T-helper 17 cell (primary cell): ENCODE results near the gene GNB5. TPM values are rescaled to one million over a fixed set of nuclear protein-coding genes. Genes with fewer than 3 reads are reported as not detected.

Experiments used
- ATAC-seq: fragments of 150-1000 bp; cut with Tn5 transposase; 2 replicates; pipeline ENCODE4 v1.10.0; 2021; ENCODE audit warnings: mild to moderate bottlenecking, moderate library complexity
- DNase-seq, 3 donors: peaks; one replicate each; pipeline versions ENCODE4 v3.0.0 to v3.0.0-alpha.2; 2020 to 2021
- H3K9me3 ChIP-seq: one replicate; pipeline ENCODE4 v1.7.0; 2013; ENCODE audit warnings: low read length, mild to moderate bottlenecking; ENCODE audit not compliant: control insufficient read depth, poor library complexity, severe bottlenecking
- H3K27ac Mint-ChIP-seq: one replicate; pipeline ENCODE4 v1.8.0; 2022; ENCODE audit warnings: mild to moderate bottlenecking, moderate library complexity, mixed read lengths
- H3K27me3 Mint-ChIP-seq: one replicate; pipeline ENCODE4 v1.8.0; 2022; ENCODE audit warnings: mixed read lengths
- H3K36me3 Mint-ChIP-seq: one replicate; pipeline ENCODE4 v1.8.0; 2022; ENCODE audit warnings: low read depth, mixed read lengths
- H3K4me1 Mint-ChIP-seq: one replicate; pipeline ENCODE4 v1.8.0; 2022; ENCODE audit warnings: mild to moderate bottlenecking, mixed read lengths
- H3K4me3 Mint-ChIP-seq: one replicate; pipeline ENCODE4 v1.8.0; 2022; ENCODE audit warnings: mild to moderate bottlenecking, moderate library complexity, mixed read lengths
- total RNA-seq, 4 donors: library from RNA in 2 of 4; stranded (reverse) in 2 of 4; gene quantifications; one replicate each; pipeline ENCODE4 v1.2.3 and lab custom pipeline; 2022 to 2026

The GNB5 gene
- total RNA-seq, 2 donors from 2014 or later: 63.2 to 79.7 TPM

DNA sequence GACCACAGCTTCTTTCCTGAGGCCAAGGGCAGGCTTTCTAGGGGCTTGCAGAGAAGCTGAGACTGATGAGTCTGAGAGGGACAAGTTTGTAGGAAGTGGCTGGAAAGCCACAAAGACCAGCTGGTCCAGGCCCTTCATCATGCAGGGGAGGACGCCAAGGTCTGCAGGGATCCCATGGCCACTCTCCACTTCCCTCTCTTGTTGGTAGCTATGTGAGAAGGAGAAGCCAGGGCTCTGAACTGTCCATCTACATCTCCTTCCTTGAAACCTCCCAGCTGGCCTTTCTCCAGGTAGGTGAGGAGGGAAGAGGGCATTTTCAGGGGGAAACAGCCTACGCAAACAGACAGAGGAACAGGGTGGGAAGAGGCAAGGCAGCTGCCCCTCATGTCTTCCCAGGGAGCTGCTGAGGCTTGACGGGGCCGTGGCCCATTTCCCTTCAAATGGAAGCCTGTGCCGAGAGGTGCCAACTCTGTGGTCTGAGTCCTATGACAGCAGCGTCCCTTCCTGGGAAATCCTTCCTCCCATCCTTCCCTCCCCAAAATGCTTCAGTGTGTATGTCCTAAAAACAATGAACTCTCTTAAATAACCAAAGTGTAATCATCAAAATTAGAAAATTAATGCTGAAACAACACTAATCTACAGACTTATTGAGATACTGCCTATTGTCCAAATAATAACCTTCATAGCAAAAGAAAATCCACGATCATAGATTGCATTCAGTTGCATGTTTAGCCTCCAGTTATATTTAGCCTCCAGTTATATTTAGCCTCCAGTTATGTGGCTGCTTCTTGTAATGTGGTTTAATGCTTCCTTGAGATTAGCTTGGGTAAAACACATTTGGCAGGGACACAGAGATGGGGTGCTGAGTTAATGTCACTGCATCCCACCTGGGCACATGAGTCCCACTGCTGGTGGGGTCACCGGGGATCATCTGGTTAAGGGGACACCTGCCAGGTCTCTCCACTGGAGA, 36.0 kb downstream of the GNB5 start:
- peaks cover 6% of the 10 kb centered on the region for H3K36me3 Mint-ChIP-seq
- no peak overlapping the region for H3K4me3 Mint-ChIP-seq
- no peak for ATAC-seq

DNA sequence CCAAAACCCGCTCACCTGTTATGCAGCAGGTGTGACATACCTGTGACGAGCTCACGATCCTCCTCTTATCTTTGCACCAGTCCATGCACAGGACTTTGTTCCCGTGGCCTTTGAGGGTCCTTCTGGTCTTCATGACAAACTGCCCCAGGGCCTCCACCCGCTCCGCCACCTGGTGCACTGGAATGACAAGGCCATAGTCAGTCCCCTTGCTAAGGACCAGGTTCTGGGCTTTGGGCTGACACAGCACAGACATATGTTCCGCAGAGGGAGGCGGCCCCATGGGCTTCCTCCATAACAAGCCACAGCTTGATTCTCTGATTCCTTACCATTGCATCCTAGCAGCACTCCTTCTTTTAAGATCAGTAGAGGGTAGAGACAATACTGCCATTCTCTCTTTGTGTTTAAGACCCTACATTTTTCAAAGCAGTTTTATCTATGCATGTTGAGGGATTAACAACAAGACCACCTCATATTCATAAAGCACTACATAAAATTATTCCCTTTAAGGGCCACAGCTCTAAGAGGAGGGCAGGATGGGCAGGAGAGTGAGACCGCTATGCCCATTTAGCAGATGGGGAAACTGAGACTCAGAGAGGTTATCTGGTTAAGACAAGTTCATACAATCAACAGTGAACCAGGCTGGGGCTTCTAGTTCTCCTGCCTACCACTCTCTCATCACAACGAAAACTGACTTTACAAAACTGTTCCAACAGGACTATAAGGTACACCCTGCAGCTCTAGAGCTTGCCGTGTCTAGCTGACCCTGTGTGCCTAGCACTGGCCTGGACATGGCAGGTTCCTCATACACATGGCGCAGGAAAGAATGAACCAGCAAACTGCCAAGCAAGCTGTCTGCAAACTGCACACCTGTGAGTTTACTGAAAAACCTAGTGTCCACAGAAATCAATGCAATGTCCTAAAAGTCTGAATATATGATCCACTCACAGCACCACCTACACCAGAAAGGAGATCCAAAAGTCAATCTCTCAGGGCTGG, 37.0 kb downstream of the GNB5 start:
- peaks cover 6% of the 10 kb centered on the region for H3K36me3 Mint-ChIP-seq
- no peak for DNase-seq

More for the DNA sequence above, 36.0 kb downstream of the GNB5 start:
- Mint-ChIP-seq H3K4me1 (peaks cover 5% of the 10 kb centered on the region), H3K27ac (no peak overlapping the region), H3K27me3 (no peaks in the 10 kb centered on the region)
- no peak for DNase-seq
- no peaks in the 10 kb centered on the region for H3K9me3 ChIP-seq

DNA sequence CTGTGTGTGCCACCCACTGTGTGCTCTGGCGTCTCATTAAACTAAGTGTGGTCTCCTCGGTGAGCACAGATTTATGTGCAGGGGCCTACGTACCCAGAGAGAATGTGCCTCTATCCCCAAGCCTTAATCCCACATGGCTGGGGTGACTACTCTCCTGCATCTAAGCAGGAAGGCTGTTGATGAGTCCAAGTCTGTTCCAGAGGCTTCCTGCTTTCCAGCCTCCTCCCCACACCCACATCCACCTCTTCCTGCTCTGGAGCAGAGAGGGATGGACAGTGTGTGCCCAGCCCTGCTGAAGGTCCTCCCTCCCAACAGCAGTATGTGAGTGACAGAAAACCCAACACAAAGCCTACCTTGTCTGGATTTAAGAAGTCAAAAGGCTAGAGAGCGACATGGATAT, 39.8 kb downstream of the GNB5 start:
- no peak overlapping the region for H3K4me3 Mint-ChIP-seq
- no peaks in the 10 kb centered on the region for H3K27me3 Mint-ChIP-seq
- peaks cover 2% of the 10 kb centered on the region for H3K36me3 Mint-ChIP-seq
- DNase-seq (no peak), ATAC-seq (no peak)
- no peak overlapping the region for H3K27ac Mint-ChIP-seq
- no peaks in the 10 kb centered on the region for H3K9me3 ChIP-seq
- peaks cover 5% of the 10 kb centered on the region for H3K4me1 Mint-ChIP-seq

More for the DNA sequence above, 37.0 kb downstream of the GNB5 start:
- Mint-ChIP-seq H3K4me3 (no peak overlapping the region), H3K4me1 (peaks cover 5% of the 10 kb centered on the region), H3K27me3 (no peaks in the 10 kb centered on the region), H3K27ac (peak overlapping the region; percentile 76)
- H3K9me3 ChIP-seq: no peaks in the 10 kb centered on the region
- no peak for ATAC-seq

DNA sequence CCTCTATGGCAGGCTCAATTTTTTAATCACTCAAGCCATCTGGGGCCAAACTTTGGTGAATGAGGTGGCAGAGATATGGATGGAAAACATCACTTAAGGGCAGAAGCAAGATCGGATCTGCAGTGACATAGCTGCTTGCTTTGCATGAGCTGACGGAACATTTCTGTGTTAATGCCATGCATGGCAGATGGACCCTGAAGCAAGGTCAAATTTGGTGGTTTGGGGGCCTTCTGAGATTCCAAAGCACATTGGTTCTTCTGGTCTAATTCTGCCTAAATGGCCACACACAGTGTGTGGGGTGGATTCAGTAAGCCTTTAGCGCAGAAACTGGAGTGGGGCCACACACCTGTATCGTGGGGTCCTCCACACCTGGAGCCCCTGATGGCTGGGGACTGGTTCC, 40.3 kb downstream of the GNB5 start:
- ATAC-seq (no peak), DNase-seq (no peak)
- Mint-ChIP-seq H3K36me3 (no peaks in the 10 kb centered on the region), H3K27me3 (no peaks in the 10 kb centered on the region), H3K4me1 (peaks cover 5% of the 10 kb centered on the region), H3K4me3 (no peak overlapping the region), H3K27ac (no peak overlapping the region)
- no peaks in the 10 kb centered on the region for H3K9me3 ChIP-seq

DNA sequence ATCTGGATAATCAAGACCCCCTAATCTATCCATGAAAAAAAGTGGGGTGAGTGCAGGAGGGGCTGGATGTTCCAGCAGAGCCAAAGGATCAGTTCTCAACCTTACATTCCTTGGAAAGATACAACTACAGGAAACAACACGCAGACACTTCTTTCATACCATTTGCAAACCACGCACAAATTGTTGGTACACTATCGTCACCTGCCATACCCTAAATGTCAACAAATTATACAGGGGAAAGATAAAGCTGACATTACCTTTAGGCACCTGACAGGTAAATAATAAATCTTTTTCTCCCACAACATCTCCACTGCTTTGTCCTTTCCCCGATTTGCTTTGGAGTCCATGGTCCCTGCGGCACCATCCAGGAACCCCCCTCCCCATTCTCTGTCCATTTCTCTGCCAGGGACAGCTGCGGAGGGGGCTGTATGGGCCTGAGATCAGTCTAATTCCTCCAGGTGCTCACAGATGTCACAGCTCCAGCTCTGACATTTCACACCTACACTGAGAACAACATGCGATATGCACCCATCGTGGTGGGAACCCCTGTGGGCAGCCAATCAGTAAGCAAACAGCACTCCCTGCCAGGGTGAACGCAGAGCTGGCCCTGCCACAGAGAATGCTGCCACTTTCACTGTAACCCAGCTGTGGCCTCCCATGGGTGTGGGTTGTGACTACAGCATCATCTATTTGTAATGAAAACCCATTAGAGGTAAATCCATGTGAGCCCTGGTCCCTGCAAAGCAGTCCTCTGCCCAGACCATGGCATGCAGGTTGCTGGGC, 41.0 kb downstream of the GNB5 start:
- no peaks in the 10 kb centered on the region for H3K9me3 ChIP-seq
- Mint-ChIP-seq H3K27me3 (no peaks in the 10 kb centered on the region), H3K4me3 (no peak overlapping the region), H3K36me3 (no peaks in the 10 kb centered on the region), H3K27ac (peak overlapping the region; percentile 24), H3K4me1 (peaks cover 5% of the 10 kb centered on the region)
- DNase-seq (no peak), ATAC-seq (no peak)

DNA sequence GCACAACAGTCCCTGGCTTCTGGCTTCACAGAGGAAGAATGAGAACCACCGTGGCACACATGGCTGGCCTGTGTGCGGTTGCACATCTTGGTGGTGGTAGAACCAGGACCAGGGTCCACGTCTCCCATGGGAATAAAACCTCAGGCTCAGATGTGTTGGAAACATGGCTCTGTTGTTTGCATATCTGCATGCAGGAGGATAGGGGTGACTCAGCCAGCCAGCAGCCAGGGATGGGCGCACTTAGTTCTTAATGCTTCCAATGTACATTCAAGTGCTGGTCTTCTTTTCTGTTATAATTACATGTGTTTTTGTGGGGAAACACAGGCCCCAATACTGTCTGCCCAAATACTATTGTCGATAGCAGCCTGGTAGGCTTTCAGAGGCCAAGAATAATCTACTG, 42.8 kb downstream of the GNB5 start:
- DNase-seq (no peak), ATAC-seq (no peak)
- Mint-ChIP-seq H3K4me1 (no peaks in the 10 kb centered on the region), H3K27me3 (no peaks in the 10 kb centered on the region), H3K27ac (no peak overlapping the region), H3K36me3 (no peaks in the 10 kb centered on the region), H3K4me3 (no peak overlapping the region)
- no peaks in the 10 kb centered on the region for H3K9me3 ChIP-seq

DNA sequence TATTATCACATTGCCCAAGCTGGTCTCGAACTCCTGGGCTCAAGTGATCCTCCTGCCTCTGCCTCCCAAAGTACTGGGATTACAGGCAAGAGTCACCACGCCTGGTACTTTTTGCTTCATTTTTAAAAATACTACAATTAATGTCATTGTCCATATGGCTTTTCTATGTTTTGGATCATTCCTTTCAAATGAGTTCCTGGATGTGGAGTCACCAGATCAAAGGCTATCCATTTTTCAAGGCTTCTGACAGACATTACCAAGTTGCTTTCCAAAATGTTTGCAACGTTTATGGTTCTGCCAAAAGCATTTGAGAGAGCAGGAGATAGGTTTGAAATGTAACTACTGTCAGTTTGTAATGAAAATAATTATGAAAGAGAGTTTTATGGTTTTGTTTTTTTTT, 44.4 kb downstream of the GNB5 start:
- ATAC-seq (no peak), DNase-seq (no peak)
- Mint-ChIP-seq H3K4me3 (no peak overlapping the region), H3K36me3 (peaks cover 3% of the 10 kb centered on the region), H3K27ac (no peak overlapping the region), H3K27me3 (no peaks in the 10 kb centered on the region), H3K4me1 (no peaks in the 10 kb centered on the region)
- no peaks in the 10 kb centered on the region for H3K9me3 ChIP-seq

DNA sequence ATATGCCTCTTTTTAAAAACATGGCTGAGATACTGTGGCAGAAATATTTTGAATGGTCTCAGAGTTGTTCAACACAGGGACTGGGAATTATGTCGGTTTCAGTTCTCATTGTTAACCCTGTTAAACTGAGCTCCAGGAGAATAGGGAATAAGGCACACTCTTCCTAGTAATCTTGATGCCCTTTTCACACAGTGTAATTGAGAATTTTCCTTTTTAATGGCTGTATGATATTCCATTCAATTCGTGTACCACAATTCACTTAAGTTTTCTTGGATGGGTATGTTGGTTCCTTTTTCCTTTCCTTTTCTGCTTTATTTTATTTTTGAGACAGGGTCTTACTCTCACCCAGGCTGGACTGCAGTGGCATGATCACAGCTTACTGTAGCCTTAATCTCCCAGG, 44.9 kb downstream of the GNB5 start:
- H3K4me1 Mint-ChIP-seq: peaks cover 3% of the 10 kb centered on the region
- H3K27me3 Mint-ChIP-seq: no peaks in the 10 kb centered on the region
- ATAC-seq: no peak
- no peak overlapping the region for H3K27ac Mint-ChIP-seq
- no peak overlapping the region for H3K4me3 Mint-ChIP-seq
- DNase-seq: no peak
- H3K36me3 Mint-ChIP-seq: peaks cover 6% of the 10 kb centered on the region
- no peaks in the 10 kb centered on the region for H3K9me3 ChIP-seq

DNA sequence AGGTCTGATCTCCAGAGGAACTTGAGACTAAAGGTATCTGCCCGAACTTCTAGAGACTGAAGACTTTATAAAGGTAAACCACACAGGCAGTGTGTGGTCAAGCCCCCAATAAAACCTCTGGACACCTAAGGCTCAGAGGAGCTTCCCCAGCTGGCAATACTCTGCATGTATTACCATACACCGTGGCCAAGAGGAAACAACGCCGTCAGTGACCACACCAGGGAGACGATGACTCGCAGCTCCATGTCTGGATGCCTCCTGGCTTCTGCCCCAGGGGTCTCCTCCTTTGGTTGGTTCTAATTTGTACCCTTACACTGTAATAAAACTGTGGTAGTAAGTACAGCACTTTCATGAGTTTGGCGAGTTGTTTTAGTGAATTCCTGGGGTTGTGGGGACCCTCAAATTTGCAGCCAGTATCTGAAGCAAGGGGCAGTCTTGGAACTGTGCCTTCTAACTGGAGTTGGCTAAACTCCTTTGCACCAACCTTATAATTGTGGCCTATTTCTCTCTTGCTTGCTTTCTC, 46.5 kb downstream of the GNB5 start:
- Mint-ChIP-seq H3K27ac (no peak overlapping the region), H3K36me3 (peaks cover 8% of the 10 kb centered on the region), H3K4me1 (peaks cover 5% of the 10 kb centered on the region), H3K27me3 (no peaks in the 10 kb centered on the region), H3K4me3 (no peak overlapping the region)
- ATAC-seq: no peak
- H3K9me3 ChIP-seq: no peaks in the 10 kb centered on the region
- DNase-seq: no peak

DNA sequence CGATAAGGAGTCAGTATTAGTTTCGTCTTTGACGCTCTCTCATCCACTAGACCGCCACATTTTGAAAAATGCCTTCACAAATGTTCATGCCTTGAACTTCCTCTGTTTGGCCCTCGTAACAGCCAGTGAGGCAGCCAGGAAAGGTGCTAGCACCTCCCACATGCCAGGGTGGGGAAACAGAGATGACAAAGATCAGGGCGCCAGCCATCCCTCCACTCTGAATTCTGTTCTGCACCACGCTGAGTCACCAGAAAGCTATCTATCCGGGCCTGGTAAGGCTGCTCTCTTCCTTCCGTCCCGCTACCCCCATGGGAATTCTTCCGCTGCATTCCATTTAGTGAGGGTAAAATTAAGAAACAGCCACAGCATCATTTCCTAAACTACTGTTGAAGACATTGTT, 47.3 kb downstream of the GNB5 start:
- no peaks in the 10 kb centered on the region for H3K9me3 ChIP-seq
- Mint-ChIP-seq H3K27me3 (no peaks in the 10 kb centered on the region), H3K4me1 (peaks cover 7% of the 10 kb centered on the region), H3K36me3 (peaks cover 9% of the 10 kb centered on the region), H3K4me3 (no peak overlapping the region), H3K27ac (no peak overlapping the region)
- ATAC-seq (no peak), DNase-seq (no peak)

DNA sequence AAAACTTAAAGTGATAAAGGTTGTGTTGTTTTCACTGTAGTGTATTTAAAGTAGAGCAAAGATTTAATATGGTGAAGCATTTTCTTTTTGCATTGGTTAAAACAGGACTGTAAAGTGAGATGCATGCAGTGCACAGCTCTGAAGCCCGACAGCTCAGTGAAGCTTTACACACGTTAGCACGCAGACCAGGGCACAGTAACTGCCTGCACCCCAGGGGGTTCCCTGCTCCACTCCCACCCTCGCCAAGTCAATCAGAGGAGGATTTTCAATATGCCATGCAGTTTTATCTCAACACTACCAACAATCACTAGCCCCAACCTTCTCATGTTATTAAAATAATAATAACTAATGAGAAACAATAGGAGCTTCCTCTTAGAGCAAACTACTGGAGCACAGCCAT, 50.5 kb downstream of the GNB5 start:
- no peaks in the 10 kb centered on the region for H3K9me3 ChIP-seq
- no peak for DNase-seq
- H3K27me3 Mint-ChIP-seq: no peaks in the 10 kb centered on the region
- H3K4me3 Mint-ChIP-seq: no peak overlapping the region
- peak overlapping the region; percentile 85 for H3K27ac Mint-ChIP-seq
- no peak for ATAC-seq
- H3K36me3 Mint-ChIP-seq: peaks cover 12% of the 10 kb centered on the region
- peaks cover 17% of the 10 kb centered on the region for H3K4me1 Mint-ChIP-seq

DNA sequence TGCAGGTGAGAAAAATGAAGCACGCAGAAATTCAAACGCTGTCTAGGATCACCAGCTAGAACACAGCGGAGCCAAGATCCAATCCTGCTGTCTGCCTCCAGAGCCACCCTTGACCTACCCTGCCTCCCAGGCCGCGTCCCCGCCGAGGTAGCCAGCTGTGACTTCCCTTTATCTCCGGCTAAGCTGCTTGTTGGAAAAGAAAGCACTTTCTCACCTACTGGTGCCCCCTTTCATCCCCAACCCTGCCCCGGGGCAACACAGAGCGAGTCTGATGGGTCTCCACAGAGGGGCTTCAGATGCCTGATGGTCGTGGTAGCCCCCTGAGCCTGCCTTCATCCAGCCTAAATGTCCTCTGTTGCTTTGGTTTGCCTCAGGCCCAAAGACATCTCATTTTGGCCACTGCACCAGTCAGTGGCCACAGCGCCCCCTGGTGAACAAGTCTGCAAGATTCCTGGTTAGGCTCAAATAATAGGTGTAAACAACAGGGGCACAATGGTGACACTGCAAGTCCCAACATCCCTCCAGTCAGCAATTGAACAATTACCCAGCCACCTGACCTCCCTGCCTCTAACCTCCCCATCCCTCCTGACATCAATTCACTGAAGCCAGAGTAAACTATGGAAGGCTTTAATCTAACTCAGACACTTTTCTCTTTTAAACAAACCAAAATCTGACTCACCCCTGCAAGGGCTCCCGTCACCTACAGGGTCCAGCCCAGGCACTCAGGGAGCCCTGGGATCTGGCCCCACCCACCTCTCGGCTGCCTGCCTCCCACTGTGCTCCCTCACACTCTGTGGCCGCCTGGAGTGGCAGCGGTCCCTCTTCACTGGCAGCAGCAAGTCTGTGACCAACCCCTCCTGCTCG, 51.4 kb downstream of the GNB5 start:
- H3K27me3 Mint-ChIP-seq: no peaks in the 10 kb centered on the region
- peak overlapping the region; percentile 49 for H3K4me3 Mint-ChIP-seq
- peak overlapping the region; percentile 85 for H3K27ac Mint-ChIP-seq
- H3K36me3 Mint-ChIP-seq: peaks cover 12% of the 10 kb centered on the region
- peak; percentile 55 for ATAC-seq
- no peaks in the 10 kb centered on the region for H3K9me3 ChIP-seq
- H3K4me1 Mint-ChIP-seq: peaks cover 17% of the 10 kb centered on the region
- DNase-seq: peak; percentile 24 to 53 (median 32)
